Cardiac muscle cell (in vitro differentiated cells and primary cell): ENCODE measurements around the gene CCNJL. TPM values are rescaled to one million over a fixed set of nuclear protein-coding genes. Genes with fewer than 3 reads are reported as not detected.

Experiments
- DNase-seq, 2 donors: peaks; one replicate each; pipeline versions ENCODE4 v3.0.0 to v3.0.0-alpha.2; 2010 to 2017; ENCODE audit warnings: low read depth in 1 of 2, low spot score in 1 of 2
- H3K27ac ChIP-seq: fragments of 200-600 bp; sonication (generic); 2 replicates; pipeline ENCODE4 v1.5.1; 2016
- H3K27me3 ChIP-seq: fragments of 200-600 bp; sonication (generic); 2 replicates; pipeline ENCODE4 v1.6.0; 2016; ENCODE audit warnings: control low read depth
- H3K36me3 ChIP-seq: fragments of 200-600 bp; sonication (generic); 2 replicates; pipeline ENCODE4 v1.5.1; 2016; ENCODE audit warnings: control low read depth
- H3K4me1 ChIP-seq: fragments of 200-600 bp; sonication (generic); 2 replicates; pipeline ENCODE4 v1.8.1; 2017; ENCODE audit warnings: low read depth, mild to moderate bottlenecking, mixed run types
- H3K4me3 ChIP-seq: fragments of 200-600 bp; sonication (generic); 2 replicates; pipeline ENCODE4 v1.5.1; 2016; ENCODE audit warnings: mild to moderate bottlenecking
- H3K9me3 ChIP-seq: fragments of 200-600 bp; sonication (generic); 2 replicates; pipeline ENCODE4 v1.5.1; 2017; ENCODE audit warnings: low read depth, mild to moderate bottlenecking, control low read depth
- polyA plus RNA-seq: library from polyadenylated mRNA; unstranded; fragments of >200 nt; fragmentation: Nextera tagmentation; extraction: Ambion mirVana; gene quantifications from 2 replicates; pipeline ENCODE4 v1.2.1, GENCODE V29; 2016
- total RNA-seq: library from RNA; depleted of rRNA; stranded (reverse); fragments of >200 nt; gene quantifications from 2 replicates; pipeline ENCODE4 v1.2.3, GENCODE V29; 2016
- TF ChIP-seq, protein P1 (sequence below): IDR thresholded peaks from 2 replicates; pipeline ENCODE4 v1.5.1; 2012; ENCODE audit warnings: low read depth, mild to moderate bottlenecking, low read length

The CCNJL gene
- total and polyA plus RNA-seq, 2 experiments from 2014 or later, result 14.1 to 16.1 TPM

DNA sequence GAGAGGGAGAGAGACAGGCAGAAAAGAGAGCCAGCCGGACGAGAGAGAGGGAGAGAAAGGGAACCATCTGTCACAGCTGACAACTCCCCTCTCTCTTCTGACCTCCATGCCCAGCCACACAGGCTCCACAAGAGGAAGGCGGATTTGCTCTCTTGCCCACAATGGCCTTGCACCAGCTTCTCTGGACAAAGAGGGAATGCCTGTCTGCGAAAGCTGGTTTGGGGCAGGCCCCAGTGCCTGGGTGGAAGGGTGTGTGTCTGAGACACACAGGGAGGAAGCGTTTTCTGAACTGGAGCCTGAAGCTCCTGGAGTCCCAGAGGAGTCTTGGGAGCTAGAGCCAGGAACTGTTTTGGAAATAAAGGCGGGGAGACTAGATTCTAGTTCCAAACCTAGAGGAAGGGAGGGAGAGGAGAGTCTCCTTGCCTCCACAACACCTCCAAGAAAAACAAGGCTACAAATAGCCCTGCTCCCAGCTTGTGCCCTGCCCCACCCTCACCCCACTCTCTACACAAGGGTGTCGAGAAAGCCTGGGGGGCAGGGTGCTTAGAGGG, 45.6 kb upstream of the CCNJL start:
- Histone ChIP-seq H3K4me1 (peaks cover 11% of the 10 kb centered on the region), H3K27ac (no peak overlapping the region), H3K4me3 (no peak overlapping the region), H3K36me3 (no peaks in the 10 kb centered on the region), H3K27me3 (no peaks in the 10 kb centered on the region), H3K9me3 (no peaks in the 10 kb centered on the region)
- TF ChIP-seq, protein P1, sequence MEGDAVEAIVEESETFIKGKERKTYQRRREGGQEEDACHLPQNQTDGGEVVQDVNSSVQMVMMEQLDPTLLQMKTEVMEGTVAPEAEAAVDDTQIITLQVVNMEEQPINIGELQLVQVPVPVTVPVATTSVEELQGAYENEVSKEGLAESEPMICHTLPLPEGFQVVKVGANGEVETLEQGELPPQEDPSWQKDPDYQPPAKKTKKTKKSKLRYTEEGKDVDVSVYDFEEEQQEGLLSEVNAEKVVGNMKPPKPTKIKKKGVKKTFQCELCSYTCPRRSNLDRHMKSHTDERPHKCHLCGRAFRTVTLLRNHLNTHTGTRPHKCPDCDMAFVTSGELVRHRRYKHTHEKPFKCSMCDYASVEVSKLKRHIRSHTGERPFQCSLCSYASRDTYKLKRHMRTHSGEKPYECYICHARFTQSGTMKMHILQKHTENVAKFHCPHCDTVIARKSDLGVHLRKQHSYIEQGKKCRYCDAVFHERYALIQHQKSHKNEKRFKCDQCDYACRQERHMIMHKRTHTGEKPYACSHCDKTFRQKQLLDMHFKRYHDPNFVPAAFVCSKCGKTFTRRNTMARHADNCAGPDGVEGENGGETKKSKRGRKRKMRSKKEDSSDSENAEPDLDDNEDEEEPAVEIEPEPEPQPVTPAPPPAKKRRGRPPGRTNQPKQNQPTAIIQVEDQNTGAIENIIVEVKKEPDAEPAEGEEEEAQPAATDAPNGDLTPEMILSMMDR, result no peak
- peak in 1 of 2 donors; percentile 11 for DNase-seq

DNA sequence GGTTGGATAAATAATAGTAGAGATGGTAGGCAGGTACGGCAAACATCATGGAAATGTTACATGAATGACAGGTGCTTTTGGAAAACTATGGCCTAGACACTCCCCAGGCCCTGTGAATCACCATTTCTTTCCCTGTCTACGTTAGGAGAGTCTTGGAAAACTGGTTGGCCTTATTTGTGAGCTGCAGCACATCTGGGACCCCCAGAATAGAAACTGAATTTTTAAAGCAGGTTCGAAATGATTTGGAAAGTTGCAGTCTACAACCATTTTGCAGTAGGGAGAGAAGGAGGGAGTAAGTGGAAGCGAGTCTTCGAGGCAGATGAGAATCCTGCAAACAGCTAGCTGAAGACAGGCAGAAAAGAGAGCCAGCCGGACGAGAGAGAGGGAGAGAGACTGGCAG, 45.0 kb upstream of the CCNJL start:
- no peaks in the 10 kb centered on the region for H3K27me3 ChIP-seq
- TF ChIP-seq, protein P1, result no peak
- no peak overlapping the region for H3K27ac ChIP-seq
- DNase-seq, result no peak
- H3K36me3 ChIP-seq, result no peaks in the 10 kb centered on the region
- H3K9me3 ChIP-seq, result no peaks in the 10 kb centered on the region
- no peak overlapping the region for H3K4me3 ChIP-seq
- H3K4me1 ChIP-seq, result peaks cover 8% of the 10 kb centered on the region

- no peak overlapping the region for H3K27ac ChIP-seq
- H3K4me1 ChIP-seq, result peaks cover 8% of the 10 kb centered on the region
- no peaks in the 10 kb centered on the region for H3K9me3 ChIP-seq
These were observed 44.4 kb upstream of the CCNJL start for GRCh38 chr5:160356550-160357347.

DNA sequence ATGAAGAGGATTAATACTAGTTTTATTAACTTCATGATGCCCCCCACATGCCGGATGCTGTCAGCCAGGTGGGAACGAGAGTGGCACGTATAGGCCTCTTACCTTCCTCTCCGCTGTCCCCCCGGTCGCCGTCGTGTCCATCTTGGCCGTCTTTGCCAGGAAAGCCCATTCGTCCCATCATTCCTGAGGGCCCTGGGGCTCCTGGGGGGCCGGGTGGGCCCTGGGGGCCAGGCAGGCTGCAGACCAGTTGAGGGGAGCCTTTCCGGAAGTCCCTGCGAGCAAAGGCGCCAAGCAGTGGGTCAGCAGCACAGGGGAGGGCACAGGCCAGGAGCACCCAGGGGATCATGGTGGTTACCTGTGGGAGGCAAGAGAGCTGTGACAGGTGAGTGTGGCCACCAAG, 42.3 kb upstream of the CCNJL start:
- Histone ChIP-seq H3K4me3 (no peak overlapping the region), H3K27me3 (no peaks in the 10 kb centered on the region), H3K27ac (no peak overlapping the region), H3K36me3 (no peaks in the 10 kb centered on the region), H3K9me3 (no peaks in the 10 kb centered on the region), H3K4me1 (peaks cover 7% of the 10 kb centered on the region)
- no peak for DNase-seq
- TF ChIP-seq, protein P1, result no peak

More at GRCh38 chr5:160356550-160357347, 44.4 kb upstream of the CCNJL start:
- H3K4me3 ChIP-seq, result no peak overlapping the region
- no peak for DNase-seq
- no peaks in the 10 kb centered on the region for H3K36me3 ChIP-seq
- TF ChIP-seq, protein P1, result no peak
- H3K27me3 ChIP-seq, result no peaks in the 10 kb centered on the region

DNA sequence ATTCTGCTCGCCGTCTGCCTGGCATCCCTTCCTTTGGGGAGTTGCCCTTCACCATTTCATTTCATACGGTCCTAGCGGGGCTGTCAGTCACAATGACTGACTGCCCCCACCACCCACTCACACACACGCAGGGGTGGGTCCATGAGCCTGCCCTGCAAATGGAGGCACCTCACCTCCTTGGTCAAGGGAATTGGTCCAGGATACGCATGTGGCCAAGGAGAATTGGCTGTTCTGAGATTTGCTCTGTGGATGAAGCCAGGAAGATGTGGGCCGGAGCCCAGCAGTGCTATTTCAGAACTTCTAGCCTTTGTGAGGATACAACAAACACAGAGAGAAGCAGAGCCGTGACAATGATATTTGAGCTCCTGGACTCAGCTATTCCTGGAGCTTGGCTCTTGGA, 41.0 kb upstream of the CCNJL start:
- Histone ChIP-seq H3K27me3 (no peaks in the 10 kb centered on the region), H3K9me3 (no peaks in the 10 kb centered on the region), H3K27ac (no peak overlapping the region), H3K4me3 (no peak overlapping the region), H3K36me3 (no peaks in the 10 kb centered on the region), H3K4me1 (no peaks in the 10 kb centered on the region)
- TF ChIP-seq, protein P1, result no peak
- no peak for DNase-seq
